HepG2 (cell line): ENCODE data around the gene LCP2. TPM values are rescaled to one million over a fixed set of nuclear protein-coding genes. Genes with fewer than 3 reads are reported as not detected.

Experiments
- ATAC-seq: fragments of 200-7000 bp; cut with Tn5 transposase; 3 replicates; pipeline ENCODE4 v1.9.1; 2020; ENCODE audit warnings: mild to moderate bottlenecking, moderate library complexity
- BruUV-seq: library from RNA; stranded (reverse); fragments of 400-500 nt; replicated peaks from 2 replicates; lab custom pipeline; 2021; lab: Mats Ljungman, UMichigan
- CTCF ChIA-PET: fragments of 300-600 bp; formaldehyde crosslinking; extraction: SDS; loops from one replicate; lab custom pipeline; 2021; ENCODE audit warnings: low total read pairs, inconsistent platforms, low intra/inter-chr PET ratio; lab: Yijun Ruan, JAX
- POLR2A ChIA-PET: fragments of 350-600 bp; sonication (Branson Sonifier 250); formaldehyde crosslinking; loops from one replicate; lab custom pipeline; 2020; ENCODE audit warnings: antibody characterized with exemption, inconsistent platforms; lab: Yijun Ruan, JAX
- DNase-seq: peaks from one replicate; pipeline ENCODE4 v3.0.0-alpha.2; 2015; ENCODE audit warnings: low spot score
- FAIRE-seq: peaks from 3 replicates; lab custom pipeline; 2011; peaks lifted over from hg19 to GRCh38; lab: Jason Lieb, UNC
- H2AFZ ChIP-seq: one replicate; pipeline ENCODE4 v1.6.1; 2011; ENCODE audit warnings: low read length, inconsistent platforms
- H3K27ac ChIP-seq: fragments of 300-600 bp; 3 replicates; pipeline ENCODE4 v1.8.0; 2011; ENCODE audit warnings: mixed run types, mild to moderate bottlenecking, mixed read lengths, low read length, inconsistent platforms; ENCODE audit not compliant: insufficient read depth; ENCODE audit errors: extremely low read length
- H3K27me3 ChIP-seq, 2 experiments: fragments of 200-600 bp in 1 of 2; 2 replicates in 1 of 2; 3 replicates in 1 of 2; pipeline versions ENCODE4 v1.6.0 to v1.8.0; 2011; ENCODE audit warnings: low read length in 2 of 2, mild to moderate bottlenecking in 2 of 2, moderate library complexity in 2 of 2, inconsistent platforms in 1 of 2; ENCODE audit not compliant: insufficient read depth in 2 of 2, control insufficient read depth in 1 of 2
- H3K36me3 ChIP-seq, 2 experiments: fragments of 200-600 bp in 1 of 2; replicated peaks in 1 of 2; 2 replicates in 1 of 2; 3 replicates in 1 of 2; pipeline versions ENCODE4 v1.5.1 to v1.8.0; 2011; ENCODE audit warnings: low read length in 2 of 2, inconsistent platforms in 1 of 2; ENCODE audit not compliant: insufficient read depth in 2 of 2, control insufficient read depth in 1 of 2
- H3K4me1 ChIP-seq: 2 replicates; pipeline ENCODE4 v1.5.1; 2012; ENCODE audit warnings: low read length, inconsistent platforms; ENCODE audit not compliant: insufficient read depth
- H3K4me2 ChIP-seq: 2 replicates; pipeline ENCODE4 v1.6.0; 2011; ENCODE audit warnings: low read depth, low read length, inconsistent platforms
- H3K4me3 ChIP-seq, 3 experiments: fragments of 200-600 bp in 1 of 3; sonication (generic), shearing (Covaris generic) in 1 of 3; replicated peaks in 1 of 3; 2 replicates each; pipeline ENCODE4 v1.5.1; 2011 to 2016; ENCODE audit warnings: low read length in 3 of 3, inconsistent platforms in 2 of 3, low read depth in 2 of 3, mild to moderate bottlenecking in 2 of 3, control low read depth in 1 of 3, mixed read lengths in 1 of 3; ENCODE audit not compliant: insufficient read depth in 1 of 3
- H3K79me2 ChIP-seq: one replicate; pipeline ENCODE4 v1.6.1; 2011; ENCODE audit warnings: low read length, inconsistent platforms; ENCODE audit not compliant: insufficient read depth
- H3K9ac ChIP-seq: 2 replicates; pipeline ENCODE4 v1.6.0; 2011; ENCODE audit warnings: mild to moderate bottlenecking, low read depth, low read length, inconsistent platforms; ENCODE audit not compliant: insufficient read depth
- H3K9me3 ChIP-seq: 2 replicates; pipeline ENCODE4 v1.5.1; 2012; ENCODE audit warnings: mild to moderate bottlenecking, low read length
- H4K20me1 ChIP-seq: 2 replicates; pipeline ENCODE4 v1.6.0; 2011; ENCODE audit warnings: inconsistent platforms, mild to moderate bottlenecking, low read length, moderate library complexity; ENCODE audit not compliant: insufficient read depth
- CENPX ChIP-seq: sonication (generic); formaldehyde crosslinking; IDR thresholded peaks from 2 replicates; pipeline ENCODE4 v1.9.0; 2021; ENCODE audit warnings: mild to moderate bottlenecking, missing genetic modification reagents, moderate library complexity
- CREB1 ChIP-seq, 2 experiments: fragments of 450-650 bp in 1 of 2; IDR thresholded peaks; 2 replicates each; pipeline ENCODE4 v1.6.1; 2016 to 2017; ENCODE audit warnings: control low read depth in 1 of 2, mild to moderate bottlenecking in 1 of 2, missing compliant biosample characterization in 1 of 2, missing genetic modification characterization in 1 of 2
- NPAS2 ChIP-seq: sonication (generic); formaldehyde crosslinking; IDR thresholded peaks from 2 replicates; pipeline ENCODE4 v1.8.0; 2022; ENCODE audit warnings: mild to moderate bottlenecking, missing genetic modification reagents, borderline replicate concordance
- RBM22 ChIP-seq: fragments of 200-400 bp; formaldehyde crosslinking; optimal IDR thresholded peaks from 2 replicates; pipeline ENCODE3; 2017; ENCODE audit warnings: mild to moderate bottlenecking, low read length, moderate library complexity
- SP140L ChIP-seq: sonication (generic); formaldehyde crosslinking; IDR thresholded peaks from 2 replicates; pipeline ENCODE4 v1.4.0; 2020; ENCODE audit warnings: missing genetic modification reagents, borderline replicate concordance
- ZMAT3 ChIP-seq: sonication (generic); formaldehyde crosslinking; conservative IDR thresholded peaks from 2 replicates; pipeline ENCODE4 v1.7.0; 2021; ENCODE audit warnings: missing genetic modification reagents
- ZNF547 ChIP-seq: sonication (generic); formaldehyde crosslinking; IDR thresholded peaks from 2 replicates; pipeline ENCODE4 v1.5.1; 2020; ENCODE audit warnings: mild to moderate bottlenecking, missing genetic modification reagents
- ZNF549 ChIP-seq: sonication (generic); formaldehyde crosslinking; IDR thresholded peaks from 2 replicates; pipeline ENCODE4 v1.5.0; 2020; ENCODE audit warnings: missing genetic modification reagents
- WGBS: methylation state at CpG from one replicate; pipeline ENCODE4 v1.1.6; 2017; ENCODE audit warnings: low lambda C conversion rate; 5-methylcytosine and 5-hydroxymethylcytosine counted together
- in situ Hi-C: cut with HindIII; loops from 2 replicates; pipeline ENCODE4 v1.10.0; 2017; ENCODE audit warnings: low pct_unique_long_range_greater_than_20kb; ENCODE audit not compliant: extremely low pct_ligation_motif_present
- intact Hi-C: fragments of 100-400 bp; cut with micrococcal nuclease; formaldehyde crosslinking; loops from one replicate; pipeline ENCODE4 v1.10.0; 2022; ENCODE audit not compliant: unreplicated experiment
- polyA plus RNA-seq, 8 experiments: library from polyadenylated mRNA; depleted of rRNA in 3 of 8; stranded (reverse) in 7 of 8; unstranded in 1 of 8; fragments of >200 nt; fragmentation: Illumina TruSeq in 4 of 8; extraction: Trizol in 4 of 8; gene quantifications; 2 replicates each; pipeline versions ENCODE4 v1.2.1 to v1.2.3, GENCODE V29; 2011 to 2016; ENCODE audit warnings: low read depth in 4 of 8, missing spikeins in 1 of 8, mixed read lengths in 1 of 8; ENCODE audit not compliant: insufficient read depth in 1 of 8
- total RNA-seq, 5 experiments: library from RNA; depleted of rRNA; stranded (reverse); fragments of >200 nt; fragmentation: Illumina TruSeq; extraction: Trizol; gene quantifications; 2 replicates each; pipeline ENCODE4 v1.2.3, GENCODE V29; 2016; ENCODE audit warnings: low read depth in 1 of 5
- TF ChIP-seq, protein P1 (sequence below): sonication (generic); formaldehyde crosslinking; conservative IDR thresholded peaks from 2 replicates; pipeline ENCODE4 v1.4.0; 2020; ENCODE audit warnings: missing genetic modification reagents

LCP2 gene
- total and polyA plus RNA-seq, 2 of the 13 experiments (the other 11 are each of a cell fraction or from before 2014, with no cell fraction given), result not detected

- TF ChIP-seq, protein P1, sequence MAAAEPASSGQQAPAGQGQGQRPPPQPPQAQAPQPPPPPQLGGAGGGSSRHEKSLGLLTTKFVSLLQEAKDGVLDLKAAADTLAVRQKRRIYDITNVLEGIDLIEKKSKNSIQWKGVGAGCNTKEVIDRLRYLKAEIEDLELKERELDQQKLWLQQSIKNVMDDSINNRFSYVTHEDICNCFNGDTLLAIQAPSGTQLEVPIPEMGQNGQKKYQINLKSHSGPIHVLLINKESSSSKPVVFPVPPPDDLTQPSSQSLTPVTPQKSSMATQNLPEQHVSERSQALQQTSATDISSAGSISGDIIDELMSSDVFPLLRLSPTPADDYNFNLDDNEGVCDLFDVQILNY (CRISPR knock-in tag), result no peak
- TF ChIP-seq RBM22 (no peak), ZNF547 (CRISPR knock-in tag) (no peak), SP140L (CRISPR knock-in tag) (no peak), ZNF549 (CRISPR knock-in tag) (no peak), NPAS2 (no peak), CENPX (CRISPR knock-in tag) (no peak)
Observed at GRCh38 chr5:170223360-170223759, 74.2 kb downstream of the LCP2 start (continued).

GRCh38 chr5:170221327-170221741, 76.2 kb downstream of the LCP2 start:
- ATAC-seq (no peak), FAIRE-seq (no peak), DNase-seq (no peak)
- H3K79me2 ChIP-seq, result no peaks in the 10 kb centered on the region
- H3K4me3 ChIP-seq, result no peak overlapping the region
- TF ChIP-seq ZMAT3 (no peak), CREB1 (IDR thresholded peaks at IDR 0.05) (no peak), CREB1 (CRISPR knock-in tag; IDR thresholded peaks at IDR 0.05) (no peak)
- TF ChIP-seq, protein P1 (CRISPR knock-in tag), result no peak
- no peak overlapping the region for H3K27ac ChIP-seq
- no peak overlapping the region for H3K9ac ChIP-seq
- in situ Hi-C loops, result no loop called here
- no TSS peak for BruUV-seq
- WGBS, result 4% methylated on average over 6 of the region's 6 CpGs
- H2AFZ ChIP-seq, result no peak overlapping the region
- H4K20me1 ChIP-seq, result no peaks in the 10 kb centered on the region
- no peak overlapping the region for H3K4me2 ChIP-seq
- intact Hi-C loops, result no loop called here
- H3K9me3 ChIP-seq, result no peaks in the 10 kb centered on the region
- POLR2A ChIA-PET, result no interaction called here
- CTCF ChIA-PET, result no interaction called here
- H3K27me3 ChIP-seq, result no peaks in the 10 kb centered on the region
- H3K4me1 ChIP-seq, result no peaks in the 10 kb centered on the region
- H3K36me3 ChIP-seq, result no peaks in the 10 kb centered on the region
